ENCODE results near the gene SPEG. TPM values are rescaled to one million over a fixed set of nuclear protein-coding genes. Genes with fewer than 3 reads are reported as not detected.

The SPEG gene
- total RNA-seq, 2 experiments from 2014 or later, result 2.1 to 2.3 TPM

- H3K9me3 Mint-ChIP-seq, result no peaks in the 10 kb centered on the region
- H3K36me3 Mint-ChIP-seq (ENCODE audit: low read depth), result no peaks in the 10 kb centered on the region
- ATAC-seq (no peak), DNase-seq (no peak)
- CTCF ChIA-PET, result interaction anchor here (0.7 to 2.0 kb wide), 3 partner anchors 8 to 61 kb away, joined by 3 to 6 read pairs (median 3); no protein-coding TSS in a partner anchor
- TF ChIP-seq CTCF (IDR thresholded peaks at IDR 0.05), result no peak
- POLR2A ChIA-PET, result no interaction called here
- no peak overlapping the region for H3K27ac Mint-ChIP-seq
- H3K4me3 Mint-ChIP-seq, result no peak overlapping the region
- no peaks in the 10 kb centered on the region for H3K27me3 Mint-ChIP-seq
- no peaks in the 10 kb centered on the region for H3K4me1 Mint-ChIP-seq (ENCODE audit: low read depth)
- intact Hi-C loops (cut with micrococcal nuclease), result no loop called here
Observed at GRCh38 chr2:219469186-219469724, 34.6 kb downstream of the SPEG start.

- no peak for DNase-seq
- H3K27ac Mint-ChIP-seq, result no peak overlapping the region
- no peaks in the 10 kb centered on the region for H3K4me1 Mint-ChIP-seq (ENCODE audit: low read depth)
- no peak overlapping the region for H3K4me3 Mint-ChIP-seq
- no peaks in the 10 kb centered on the region for H3K36me3 Mint-ChIP-seq (ENCODE audit: low read depth)
- ChIA-PET CTCF (interaction anchor here (1.2 to 2.0 kb wide), 3 partner anchors 39 to 68 kb away, joined by 3 to 6 read pairs (median 6); no protein-coding TSS in a partner anchor), POLR2A (interaction anchor here (0.7 kb wide), 1 partner anchor 20 kb away, joined by 3 read pairs; no protein-coding TSS in a partner anchor)
- no peak for TF ChIP-seq CTCF (IDR thresholded peaks at IDR 0.05)
- no peaks in the 10 kb centered on the region for H3K27me3 Mint-ChIP-seq
- intact Hi-C loops (cut with micrococcal nuclease), result no loop called here
- ATAC-seq, result no peak
- H3K9me3 Mint-ChIP-seq, result no peaks in the 10 kb centered on the region
Observed at GRCh38 chr2:219470429-219470828, 35.8 kb downstream of the SPEG start.

- Mint-ChIP-seq H3K4me3 (no peak overlapping the region), H3K4me1 (ENCODE audit: low read depth) (peaks cover 2% of the 10 kb centered on the region), H3K36me3 (ENCODE audit: low read depth) (no peaks in the 10 kb centered on the region), H3K9me3 (no peaks in the 10 kb centered on the region), H3K27ac (no peak overlapping the region), H3K27me3 (no peaks in the 10 kb centered on the region)
- ChIA-PET CTCF (interaction anchor here (0.9 to 2.8 kb wide), 5 partner anchors 9 to 69 kb away, joined by 3 to 13 read pairs (median 6); no protein-coding TSS in a partner anchor), POLR2A (interaction anchor here (0.6 kb wide), 1 partner anchor 14 kb away, joined by 3 read pairs; no protein-coding TSS in a partner anchor)
- ATAC-seq, result no peak
- intact Hi-C loops (cut with micrococcal nuclease), result no loop called here
- no peak for DNase-seq
- TF ChIP-seq CTCF (IDR thresholded peaks at IDR 0.05), result no peak
Observed at GRCh38 chr2:219471476-219472371, 37.1 kb downstream of the SPEG start.

- intact Hi-C loops (cut with micrococcal nuclease), result no loop called here
- Mint-ChIP-seq H3K36me3 (ENCODE audit: low read depth) (no peaks in the 10 kb centered on the region), H3K4me3 (no peak overlapping the region), H3K4me1 (ENCODE audit: low read depth) (peaks cover 2% of the 10 kb centered on the region), H3K27ac (no peak overlapping the region), H3K9me3 (no peaks in the 10 kb centered on the region), H3K27me3 (no peaks in the 10 kb centered on the region)
- ChIA-PET CTCF (interaction anchor here (0.8 to 2.8 kb wide), 4 partner anchors 14 to 69 kb away, joined by 3 to 13 read pairs (median 8); a partner anchor contains a TSS), POLR2A (interaction anchor here (0.6 kb wide), 1 partner anchor 185 kb away, joined by 3 read pairs; no protein-coding TSS in a partner anchor)
- no peak for TF ChIP-seq CTCF (IDR thresholded peaks at IDR 0.05)
- ATAC-seq (no peak), DNase-seq (no peak)
Observed at GRCh38 chr2:219472629-219473187, 38.1 kb downstream of the SPEG start.

Data from activated CD8-positive, alpha-beta T cell treated with anti-CD3 and anti-CD28 coated beads for 36 hours (primary cell).